NK-92 (cell line): ENCODE measurements around the gene SMARCD2.
"Not testable (repeated sequence)": the region's sequence is repeated elsewhere in the genome, so short reads cannot be mapped to it uniquely, and the experiment has no call there.

Experiments
- DNase-seq: peaks from one replicate; lab custom pipeline; 2025; ENCODE audit not compliant: unreplicated experiment; lab: John Stamatoyannopoulos, UW

SMARCD2 gene

GRCh38 chr17:63816123-63816522, 26.4 kb downstream of the SMARCD2 start:
- no peak for DNase-seq

- DNase-seq = no peak
Observed at GRCh38 chr17:63809970-63810369, 32.5 kb downstream of the SMARCD2 start.

- no peak for DNase-seq
Observed at GRCh38 chr17:63805591-63805990, 36.9 kb downstream of the SMARCD2 start.

- DNase-seq = no peak
Observed at GRCh38 chr17:63804328-63804727, 38.2 kb downstream of the SMARCD2 start.

- DNase-seq = no peak
Observed at GRCh38 chr17:63800783-63801182, 41.7 kb downstream of the SMARCD2 start.

GRCh38 chr17:63798572-63799106, 43.8 kb downstream of the SMARCD2 start:
- no peak for DNase-seq

GRCh38 chr17:63796375-63796774, 46.1 kb downstream of the SMARCD2 start:
- not testable (repeated sequence) for DNase-seq

GRCh38 chr17:63792055-63792729, 50.3 kb downstream of the SMARCD2 start:
- no peak for DNase-seq

GRCh38 chr17:63790057-63790456, 52.4 kb downstream of the SMARCD2 start:
- no peak for DNase-seq

GRCh38 chr17:63786971-63787711, 55.3 kb downstream of the SMARCD2 start:
- DNase-seq = no peak

- DNase-seq = no peak
Observed at GRCh38 chr17:63786117-63786516, 56.4 kb downstream of the SMARCD2 start.

GRCh38 chr17:63785556-63785955, 56.9 kb downstream of the SMARCD2 start:
- DNase-seq = no peak

- no peak for DNase-seq
Observed at GRCh38 chr17:63783522-63783921, 59.0 kb downstream of the SMARCD2 start.
